A549 (cell line): Measurements from ENCODE around the gene TBXA2R.

Source experiments
- NR3C1 ChIP-seq: fragments of >200 bp; sonication (Bioruptor Twin); formaldehyde crosslinking; IDR thresholded peaks from 3 replicates; pipeline ENCODE4 v1.6.1; 2017
- ZNF302 ChIP-seq: fragments of 250-450 bp; sonication (Bioruptor Pico); IDR thresholded peaks from 2 replicates; pipeline ENCODE4 v1.9.0; 2021; ENCODE audit warnings: inconsistent platforms, mild to moderate bottlenecking, moderate library complexity
- TF ChIP-seq, protein P1 (sequence below): fragments of >200 bp; sonication (Bioruptor Twin); formaldehyde crosslinking; IDR thresholded peaks from 3 replicates; pipeline ENCODE4 v1.5.1; 2016

DNA sequence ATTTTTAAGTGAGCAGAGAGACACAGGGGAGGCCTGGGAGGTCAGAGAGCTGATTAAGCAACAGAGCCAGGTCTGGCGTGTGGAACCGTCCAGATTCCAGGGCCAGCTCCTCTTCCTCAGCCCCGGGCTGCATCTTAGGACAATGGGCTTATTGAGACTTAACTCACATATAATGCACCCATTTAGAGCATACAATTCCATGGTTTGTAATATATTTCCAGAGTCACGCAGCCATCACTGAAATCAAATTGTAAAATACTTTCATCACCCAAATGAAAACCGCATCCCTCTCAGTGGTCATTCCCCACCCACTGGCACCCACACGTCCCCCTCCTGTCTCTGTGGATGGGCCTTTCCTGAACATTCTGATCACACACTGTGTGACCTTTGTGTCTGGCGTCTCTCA lies 36.1 kb downstream of the TBXA2R start:
- no peak for TF ChIP-seq NR3C1
- TF ChIP-seq ZNF302 (CRISPR knock-in tag) = no peak
- TF ChIP-seq, protein P1, sequence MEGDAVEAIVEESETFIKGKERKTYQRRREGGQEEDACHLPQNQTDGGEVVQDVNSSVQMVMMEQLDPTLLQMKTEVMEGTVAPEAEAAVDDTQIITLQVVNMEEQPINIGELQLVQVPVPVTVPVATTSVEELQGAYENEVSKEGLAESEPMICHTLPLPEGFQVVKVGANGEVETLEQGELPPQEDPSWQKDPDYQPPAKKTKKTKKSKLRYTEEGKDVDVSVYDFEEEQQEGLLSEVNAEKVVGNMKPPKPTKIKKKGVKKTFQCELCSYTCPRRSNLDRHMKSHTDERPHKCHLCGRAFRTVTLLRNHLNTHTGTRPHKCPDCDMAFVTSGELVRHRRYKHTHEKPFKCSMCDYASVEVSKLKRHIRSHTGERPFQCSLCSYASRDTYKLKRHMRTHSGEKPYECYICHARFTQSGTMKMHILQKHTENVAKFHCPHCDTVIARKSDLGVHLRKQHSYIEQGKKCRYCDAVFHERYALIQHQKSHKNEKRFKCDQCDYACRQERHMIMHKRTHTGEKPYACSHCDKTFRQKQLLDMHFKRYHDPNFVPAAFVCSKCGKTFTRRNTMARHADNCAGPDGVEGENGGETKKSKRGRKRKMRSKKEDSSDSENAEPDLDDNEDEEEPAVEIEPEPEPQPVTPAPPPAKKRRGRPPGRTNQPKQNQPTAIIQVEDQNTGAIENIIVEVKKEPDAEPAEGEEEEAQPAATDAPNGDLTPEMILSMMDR = no peak
